Activated CD4-positive, alpha-beta T cell treated with anti-CD3 and anti-CD28 coated beads for 36 hours (primary cell): ENCODE data around the gene ADSS1. TPM values are rescaled to one million over a fixed set of nuclear protein-coding genes. Genes with fewer than 3 reads are reported as not detected.

ENCODE experiments used
- ATAC-seq: fragments of 200-7000 bp; cut with Tn5 transposase; one replicate; pipeline ENCODE4 v1.10.0; 2021; ENCODE audit warnings: mild to moderate bottlenecking, moderate library complexity
- CTCF ChIA-PET: fragments of 350-600 bp; sonication (Branson Sonifier 250); formaldehyde crosslinking; loops from one replicate; lab custom pipeline; 2021; ENCODE audit warnings: antibody characterized with exemption; lab: Charles Lee
- POLR2A ChIA-PET: fragments of 350-600 bp; sonication (Branson Sonifier 250); formaldehyde crosslinking; loops from one replicate; lab custom pipeline; 2021; ENCODE audit warnings: antibody characterized with exemption, inconsistent platforms; lab: Charles Lee
- DNase-seq: peaks from one replicate; pipeline ENCODE4 v3.0.0-alpha.2; 2020
- H3K27ac Mint-ChIP-seq: one replicate; pipeline ENCODE4 v1.8.0; 2021; ENCODE audit warnings: mixed read lengths
- H3K27me3 Mint-ChIP-seq: one replicate; pipeline ENCODE4 v1.8.0; 2021; ENCODE audit warnings: mixed read lengths
- H3K36me3 Mint-ChIP-seq: one replicate; pipeline ENCODE4 v1.8.0; 2021; ENCODE audit warnings: low read depth, mixed read lengths
- H3K4me1 Mint-ChIP-seq: one replicate; pipeline ENCODE4 v1.8.0; 2021; ENCODE audit warnings: mixed read lengths
- H3K4me3 Mint-ChIP-seq: one replicate; pipeline ENCODE4 v1.8.0; 2021; ENCODE audit warnings: mild to moderate bottlenecking, moderate library complexity, mixed read lengths
- H3K9me3 Mint-ChIP-seq: one replicate; pipeline ENCODE4 v1.8.0; 2021; ENCODE audit warnings: low read depth, mixed read lengths
- intact Hi-C, 2 experiments: fragments of 100-400 bp; cut with DNase I in 1 of 2; cut with micrococcal nuclease in 1 of 2; formaldehyde crosslinking; loops; one replicate each; pipeline versions ENCODE4 v1.14.2 to v1.15.1; 2022 to 2024; cut with DNase I, micrococcal nuclease
- total RNA-seq, 2 experiments: library from RNA; stranded (reverse); gene quantifications; one replicate each; pipeline ENCODE4 v1.2.3, GENCODE V29; 2021

Gene ADSS1
- total RNA-seq, 2 experiments from 2014 or later = 2.2 to 3.2 TPM

DNA sequence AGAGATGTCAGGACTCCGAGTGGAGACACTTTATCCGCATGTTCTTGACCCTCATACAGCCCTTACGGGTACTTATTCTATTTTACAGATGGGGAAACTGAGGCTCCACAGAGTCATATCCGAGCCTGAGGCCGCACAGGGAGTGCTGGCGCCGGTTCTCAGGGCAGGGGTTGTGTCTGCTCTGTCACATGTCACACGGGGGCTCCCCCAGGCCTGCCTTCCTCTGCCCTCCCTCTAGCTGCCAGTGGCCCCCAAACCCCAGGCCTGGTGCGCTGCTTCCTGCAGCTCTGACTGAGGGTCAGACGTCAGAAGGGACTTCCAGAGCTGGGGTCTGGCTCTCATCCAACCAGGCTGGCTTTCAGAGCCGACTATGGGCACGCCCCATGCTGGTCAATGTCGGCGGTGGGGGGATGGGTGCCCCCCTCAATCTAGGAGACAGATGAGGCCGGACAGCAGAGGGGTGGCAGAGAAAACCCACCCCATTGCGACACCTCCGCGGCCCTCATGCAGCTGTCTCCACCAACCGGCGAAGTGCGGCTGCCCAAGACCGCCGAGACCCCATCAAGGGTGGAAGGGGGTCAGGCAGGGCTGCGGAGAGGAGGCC lies 35.4 kb upstream of the ADSS1 start:
- peak overlapping the region; percentile 51 for H3K4me3 Mint-ChIP-seq
- DNase-seq (peak; percentile 41), ATAC-seq (no peak)
- H3K27ac Mint-ChIP-seq = no peak overlapping the region
- peaks cover 32% of the 10 kb centered on the region for H3K4me1 Mint-ChIP-seq
- POLR2A ChIA-PET = interaction anchor here (1.8 kb wide), 1 partner anchor 11 kb away, joined by 8 read pairs; no protein-coding TSS in a partner anchor
- no peaks in the 10 kb centered on the region for H3K27me3 Mint-ChIP-seq
- intact Hi-C loops = loop anchor here in 1 of 2 experiments (1.0 kb wide), 6 partner anchors 11 to 333 kb away; partner anchors contain the start of genes ADSS1 and CDCA4
- CTCF ChIA-PET = interaction anchor here (0.7 kb wide), 1 partner anchor 11 kb away, joined by 3 read pairs; no protein-coding TSS in a partner anchor
- peaks cover 2% of the 10 kb centered on the region for H3K36me3 Mint-ChIP-seq
- no peaks in the 10 kb centered on the region for H3K9me3 Mint-ChIP-seq

DNA sequence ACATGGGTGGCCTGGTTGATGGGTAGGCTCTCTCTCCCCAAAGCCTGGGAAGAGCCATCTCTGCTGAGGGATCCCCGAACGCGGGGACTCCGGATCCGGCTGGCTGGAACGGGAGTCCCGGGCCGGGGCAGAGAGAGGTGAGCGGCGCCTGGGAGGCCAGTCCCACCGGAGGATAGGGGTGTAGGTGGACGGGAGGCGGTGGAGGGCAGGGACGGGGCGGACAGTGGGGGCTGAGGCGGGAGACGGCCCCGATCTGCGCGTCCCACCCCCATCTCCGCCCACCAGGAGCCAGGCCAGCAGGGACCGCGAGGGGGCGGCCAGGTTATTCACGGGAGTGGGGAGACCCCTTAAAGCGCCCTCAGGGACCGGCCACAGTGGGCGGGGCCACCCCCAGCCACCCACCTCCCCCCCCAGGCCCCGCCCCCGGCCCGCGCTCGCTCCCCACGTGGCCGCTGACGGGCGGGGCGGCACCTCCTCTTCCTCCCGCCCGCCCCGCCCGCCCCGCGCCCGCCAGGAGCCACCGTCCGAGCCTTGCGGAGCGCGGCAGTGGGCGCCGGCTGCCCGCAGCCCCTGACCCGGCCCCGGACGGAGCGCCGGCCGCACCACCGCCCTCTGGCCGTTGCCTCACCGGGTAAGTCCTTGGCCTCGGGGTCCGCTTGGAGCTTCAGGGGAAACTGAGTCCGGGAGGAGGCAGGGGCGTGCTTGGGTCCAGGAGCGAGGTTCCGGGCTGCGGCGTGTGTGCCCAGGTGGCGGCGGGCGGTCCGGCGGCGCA lies 34.7 kb upstream of the ADSS1 start, which contains the start of gene INF2:
Gene INF2 (plus strand): TSS at position 510 of the 772 bp plus-strand sequence. CDS start 11,748 bp downstream, outside the sequence.
- POLR2A ChIA-PET = interaction anchor here (1.8 kb wide), 1 partner anchor 11 kb away, joined by 8 read pairs; no protein-coding TSS in a partner anchor
- Mint-ChIP-seq H3K4me3 (peak within 1 kb of the TSS; percentile 72), H3K4me1 (peaks cover 34% of the 10 kb centered on the region), H3K9me3 (no peaks in the 10 kb centered on the region), H3K27me3 (no peaks in the 10 kb centered on the region), H3K27ac (peak within 1 kb of the TSS; percentile 60), H3K36me3 (peaks cover 2% of the 10 kb centered on the region)
- DNase-seq (peak; percentile 73), ATAC-seq (peak; percentile 69)
- intact Hi-C loops = loop anchor here in 1 of 2 experiments (1.0 kb wide), 6 partner anchors 12 to 332 kb away; partner anchors contain the start of genes ADSS1 and CDCA4
- CTCF ChIA-PET = interaction anchor here (0.7 kb wide), 1 partner anchor 12 kb away, joined by 3 read pairs; no protein-coding TSS in a partner anchor

DNA sequence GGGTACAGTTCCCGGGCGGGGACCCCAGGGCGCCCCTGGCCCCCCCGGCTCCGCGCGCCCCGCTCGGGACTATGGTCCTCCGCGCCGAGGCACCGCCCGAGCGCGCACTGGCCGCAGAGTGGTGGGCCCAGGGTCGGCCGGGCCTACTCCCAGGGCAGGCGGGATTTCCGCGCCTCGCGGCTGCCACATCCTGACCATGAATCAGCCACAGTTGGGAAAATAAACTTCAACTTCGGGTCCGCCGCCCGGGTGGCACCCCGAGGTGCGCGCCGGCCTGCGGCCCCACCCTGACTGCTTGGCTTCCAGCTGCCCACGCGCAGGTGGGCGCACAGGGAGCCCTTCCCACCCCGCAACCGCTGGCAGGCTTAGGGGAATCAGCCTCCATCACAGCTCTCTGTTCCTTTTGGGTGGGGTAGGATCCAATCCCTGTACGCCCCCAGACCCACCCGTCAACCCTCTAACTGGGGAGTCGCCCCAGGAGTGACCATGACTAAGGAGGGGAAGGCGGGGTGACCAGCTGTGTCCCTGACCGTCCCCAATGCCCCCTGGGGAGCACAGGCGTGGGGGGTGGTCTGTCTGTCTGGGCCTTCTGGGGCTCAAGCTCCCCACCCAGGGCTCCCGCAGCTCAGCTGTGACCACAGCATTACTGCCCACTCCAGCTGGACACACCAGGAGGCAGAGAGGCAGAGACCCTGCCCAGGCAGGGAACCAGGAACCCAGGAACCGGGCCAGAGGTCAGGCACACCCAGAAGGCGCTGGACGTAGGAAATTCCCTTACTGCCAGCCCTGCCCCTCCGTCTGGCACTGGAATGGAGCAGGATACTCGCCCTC lies 33.9 kb upstream of the ADSS1 start:
- H3K27ac Mint-ChIP-seq = peak overlapping the region; percentile 60
- H3K36me3 Mint-ChIP-seq = peaks cover 2% of the 10 kb centered on the region
- ChIA-PET CTCF (interaction anchor here (1.0 to 1.4 kb wide), 2 partner anchors 19 to 63 kb away, joined by 3 to 6 read pairs; partner anchors contain the start of gene SIVA1), POLR2A (interaction anchor here (0.9 kb wide), 1 partner anchor 12 kb away, joined by 3 read pairs; no protein-coding TSS in a partner anchor)
- peak; percentile 46 for DNase-seq
- peak; percentile 20 for ATAC-seq
- intact Hi-C loops = loop anchor here in 1 of 2 experiments (1.0 kb wide), 6 partner anchors 13 to 331 kb away; partner anchors contain the start of genes ADSS1 and CDCA4
- no peaks in the 10 kb centered on the region for H3K9me3 Mint-ChIP-seq
- no peaks in the 10 kb centered on the region for H3K27me3 Mint-ChIP-seq
- peak overlapping the region; percentile 72 for H3K4me3 Mint-ChIP-seq
- peaks cover 40% of the 10 kb centered on the region for H3K4me1 Mint-ChIP-seq

DNA sequence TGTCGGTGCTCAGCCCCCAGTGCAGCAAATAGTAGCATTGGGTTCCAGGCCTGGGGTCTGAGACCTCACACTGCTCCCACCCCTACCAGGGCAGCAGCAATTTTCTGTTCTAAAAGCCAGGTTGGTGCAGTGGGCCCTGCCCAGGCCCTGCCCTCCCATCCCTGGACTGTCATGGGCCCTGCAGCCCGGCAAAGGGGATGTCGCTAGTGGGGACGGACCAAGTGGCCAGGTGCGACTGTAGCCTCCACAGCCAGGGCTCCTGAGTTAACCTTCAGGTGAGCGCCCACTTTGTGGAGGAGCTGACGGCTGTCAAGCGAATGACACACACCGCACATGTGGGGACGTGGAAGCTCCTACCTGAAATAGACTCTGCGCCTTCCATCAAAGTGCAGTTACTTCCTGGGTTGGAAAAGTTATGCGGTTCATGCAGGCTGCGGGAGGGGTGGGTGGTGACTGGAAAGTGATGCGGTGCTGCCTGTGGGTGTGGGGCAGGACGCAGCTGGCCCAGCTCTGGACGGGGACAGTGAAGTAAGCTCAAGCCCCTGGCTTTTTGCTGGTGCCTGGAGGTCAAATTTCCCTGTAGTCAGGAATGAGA lies 33.1 kb upstream of the ADSS1 start:
- Mint-ChIP-seq H3K4me3 (peak overlapping the region; percentile 72), H3K4me1 (peaks cover 46% of the 10 kb centered on the region), H3K36me3 (peaks cover 4% of the 10 kb centered on the region), H3K27ac (peak overlapping the region; percentile 60), H3K9me3 (no peaks in the 10 kb centered on the region), H3K27me3 (no peaks in the 10 kb centered on the region)
- POLR2A ChIA-PET = interaction anchor here (0.9 kb wide), 1 partner anchor 13 kb away, joined by 3 read pairs; no protein-coding TSS in a partner anchor
- ATAC-seq = no peak
- peak; percentile 33 for DNase-seq
- intact Hi-C loops = no loop called here
- CTCF ChIA-PET = interaction anchor here (0.6 to 1.4 kb wide), 4 partner anchors 16 to 62 kb away, joined by 3 to 6 read pairs (median 4); partner anchors contain the start of gene SIVA1

DNA sequence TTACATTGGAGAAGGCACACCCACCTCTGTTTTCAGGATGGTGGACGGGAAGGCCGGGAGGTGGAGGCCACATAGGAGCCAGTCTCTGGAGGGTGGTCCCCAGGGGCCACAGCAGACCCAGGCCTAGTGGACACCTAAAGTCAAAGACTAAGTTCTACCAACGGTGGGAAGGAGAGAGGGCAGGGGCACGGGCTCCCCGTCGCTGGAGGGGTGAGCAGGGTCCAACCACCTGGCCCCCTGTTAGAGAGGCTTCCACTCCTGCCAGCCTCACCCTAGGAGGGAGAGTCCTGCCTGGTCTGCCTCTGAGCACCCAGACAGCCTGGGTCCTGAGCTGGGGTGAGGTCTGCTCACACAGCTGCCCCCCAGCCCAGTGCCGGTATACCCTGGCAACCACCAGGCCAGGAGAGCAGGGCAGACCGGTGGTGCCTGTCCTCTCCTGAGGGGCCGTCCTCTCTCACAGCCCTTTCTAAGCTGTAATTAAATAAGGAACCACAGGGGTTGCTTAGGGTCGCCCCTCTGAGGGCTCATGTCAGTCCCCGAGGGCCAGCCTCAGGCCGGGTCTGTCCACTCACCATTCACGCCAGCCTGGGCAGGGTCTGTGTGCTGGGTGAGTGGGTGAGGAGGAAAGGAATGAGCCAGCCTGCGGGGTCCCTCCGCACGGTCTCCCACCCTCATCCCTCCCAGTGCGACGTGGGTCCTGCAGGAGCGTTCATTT lies 32.3 kb upstream of the ADSS1 start:
- Mint-ChIP-seq H3K27me3 (no peaks in the 10 kb centered on the region), H3K9me3 (no peaks in the 10 kb centered on the region), H3K27ac (peak overlapping the region; percentile 60), H3K4me1 (peaks cover 47% of the 10 kb centered on the region), H3K36me3 (peaks cover 6% of the 10 kb centered on the region), H3K4me3 (peak overlapping the region; percentile 72)
- ATAC-seq = no peak
- no peak for DNase-seq
- CTCF ChIA-PET = interaction anchor here (0.6 to 1.4 kb wide), 4 partner anchors 15 to 110 kb away, joined by 3 to 6 read pairs (median 4); no protein-coding TSS in a partner anchor
- POLR2A ChIA-PET = interaction anchor here (0.9 kb wide), 1 partner anchor 14 kb away, joined by 3 read pairs; no protein-coding TSS in a partner anchor
- intact Hi-C loops = no loop called here

DNA sequence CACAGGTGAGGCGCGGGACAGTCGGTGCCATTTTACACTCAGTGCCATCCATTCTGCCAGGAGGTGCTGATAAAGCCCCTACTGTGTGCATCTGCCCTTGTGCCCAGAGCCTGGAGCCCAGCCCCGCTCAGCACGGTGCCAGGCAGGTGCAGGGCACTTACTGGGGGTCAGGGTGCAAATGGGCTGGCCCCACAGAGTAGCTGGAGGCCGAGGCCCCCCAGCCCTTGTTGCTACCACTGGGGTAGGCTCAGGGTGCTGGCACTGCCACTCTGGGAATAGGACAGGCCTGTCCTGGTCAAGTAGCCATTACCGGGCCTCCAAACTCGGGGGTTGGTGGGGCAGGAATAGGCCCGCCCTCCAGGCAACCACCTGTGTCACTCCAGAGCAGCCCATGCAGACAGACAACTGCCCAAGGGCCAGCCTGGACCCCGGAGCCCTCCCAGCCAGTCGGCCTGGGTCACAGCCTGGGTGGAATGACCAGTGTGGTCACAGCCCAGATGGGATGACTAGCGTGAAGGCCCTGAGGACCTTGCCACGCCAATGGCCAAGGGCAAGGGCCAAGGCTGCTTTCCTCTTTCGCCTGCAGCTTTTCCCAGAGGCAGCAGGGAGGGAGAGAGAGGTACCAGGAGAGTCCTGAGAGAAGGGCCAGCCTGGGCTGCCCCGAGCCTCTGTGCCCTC lies 31.6 kb upstream of the ADSS1 start:
- peaks cover 6% of the 10 kb centered on the region for H3K36me3 Mint-ChIP-seq
- H3K27me3 Mint-ChIP-seq = no peaks in the 10 kb centered on the region
- ATAC-seq = no peak
- ChIA-PET CTCF (interaction anchor here (0.6 kb wide), 1 partner anchor 109 kb away, joined by 3 read pairs; no protein-coding TSS in a partner anchor), POLR2A (no interaction called here)
- peaks cover 40% of the 10 kb centered on the region for H3K4me1 Mint-ChIP-seq
- intact Hi-C loops = no loop called here
- H3K4me3 Mint-ChIP-seq = no peak overlapping the region
- no peaks in the 10 kb centered on the region for H3K9me3 Mint-ChIP-seq
- DNase-seq = no peak
- no peak overlapping the region for H3K27ac Mint-ChIP-seq

DNA sequence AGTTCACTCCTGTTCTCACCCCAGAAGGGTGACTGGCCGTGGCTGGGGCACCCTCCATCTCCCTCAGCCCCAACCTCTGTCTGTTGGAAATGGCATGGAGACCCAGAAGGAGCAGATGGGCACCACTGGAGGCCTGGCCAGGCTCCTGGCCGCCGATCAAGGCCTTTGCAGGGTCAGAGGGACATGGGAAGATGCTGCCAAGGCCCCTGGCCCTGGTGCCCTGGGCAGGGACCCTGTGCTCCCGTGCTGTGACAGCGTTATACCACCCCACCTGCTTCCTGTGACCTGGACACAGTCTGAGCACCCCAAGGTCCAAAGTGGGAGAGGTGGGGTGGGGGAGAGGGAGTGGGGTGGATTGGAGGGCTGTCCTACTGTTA lies 31.1 kb upstream of the ADSS1 start:
- no peak for ATAC-seq
- no peaks in the 10 kb centered on the region for H3K9me3 Mint-ChIP-seq

DNA sequence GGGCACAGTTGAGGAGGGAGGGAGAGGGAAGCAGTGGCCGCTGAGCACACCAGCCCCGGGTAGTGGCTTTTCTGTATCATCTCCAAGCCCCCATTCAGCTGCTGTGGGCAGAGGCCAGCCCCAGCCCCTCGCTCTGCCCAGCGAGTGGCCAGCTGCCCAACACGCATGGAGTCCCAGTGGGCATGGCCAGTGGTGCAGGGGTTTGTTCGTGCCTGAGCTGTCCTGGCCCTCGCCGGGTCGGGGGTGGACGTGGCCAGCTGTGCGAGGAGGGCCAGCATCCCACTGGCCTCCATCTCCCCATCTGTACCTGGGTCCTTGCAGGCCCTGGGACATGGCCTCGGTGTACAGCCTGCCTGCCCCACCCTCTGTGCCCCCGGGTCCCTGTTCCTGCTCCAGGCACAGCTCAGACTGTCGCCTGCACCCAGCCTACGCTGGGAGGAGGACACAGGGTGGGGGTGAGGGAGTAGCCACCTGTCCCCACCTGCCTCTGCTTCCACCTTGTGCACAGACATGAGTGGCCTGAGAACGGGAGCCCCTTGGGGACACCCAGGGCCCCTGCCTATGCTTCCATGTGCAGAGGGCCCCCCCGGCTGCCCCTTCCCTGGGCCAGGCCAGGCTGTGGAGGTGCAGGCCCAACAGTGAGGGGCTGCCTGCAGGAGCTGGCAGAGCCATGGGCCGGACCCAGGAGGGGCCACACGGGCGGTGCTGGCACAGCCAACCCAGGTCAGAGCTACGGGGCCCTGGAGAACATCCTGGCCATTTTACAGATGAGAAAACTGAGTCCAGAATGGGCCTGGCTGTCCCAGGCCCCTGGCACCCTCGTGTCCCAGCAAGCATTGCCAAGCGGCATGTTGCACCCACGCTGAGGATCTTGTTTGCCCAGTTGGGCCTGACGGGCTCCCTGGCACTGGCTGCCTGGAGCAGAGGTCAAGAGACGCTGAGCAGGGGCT lies 30.3 kb upstream of the ADSS1 start:
- DNase-seq (no peak), ATAC-seq (no peak)
- CTCF ChIA-PET = no interaction called here
- intact Hi-C loops = no loop called here
- POLR2A ChIA-PET = no interaction called here
- Mint-ChIP-seq H3K9me3 (no peaks in the 10 kb centered on the region), H3K27me3 (no peaks in the 10 kb centered on the region), H3K36me3 (peaks cover 6% of the 10 kb centered on the region), H3K27ac (peak overlapping the region; percentile 81), H3K4me1 (peaks cover 35% of the 10 kb centered on the region), H3K4me3 (peak overlapping the region; percentile 41)

More for the DNA sequence above, 31.1 kb upstream of the ADSS1 start:
- H3K4me3 Mint-ChIP-seq = no peak overlapping the region
- no peak for DNase-seq
- POLR2A ChIA-PET = no interaction called here
- peaks cover 6% of the 10 kb centered on the region for H3K36me3 Mint-ChIP-seq
- no peaks in the 10 kb centered on the region for H3K27me3 Mint-ChIP-seq
- CTCF ChIA-PET = no interaction called here
- intact Hi-C loops = no loop called here
- peaks cover 35% of the 10 kb centered on the region for H3K4me1 Mint-ChIP-seq
- no peak overlapping the region for H3K27ac Mint-ChIP-seq

DNA sequence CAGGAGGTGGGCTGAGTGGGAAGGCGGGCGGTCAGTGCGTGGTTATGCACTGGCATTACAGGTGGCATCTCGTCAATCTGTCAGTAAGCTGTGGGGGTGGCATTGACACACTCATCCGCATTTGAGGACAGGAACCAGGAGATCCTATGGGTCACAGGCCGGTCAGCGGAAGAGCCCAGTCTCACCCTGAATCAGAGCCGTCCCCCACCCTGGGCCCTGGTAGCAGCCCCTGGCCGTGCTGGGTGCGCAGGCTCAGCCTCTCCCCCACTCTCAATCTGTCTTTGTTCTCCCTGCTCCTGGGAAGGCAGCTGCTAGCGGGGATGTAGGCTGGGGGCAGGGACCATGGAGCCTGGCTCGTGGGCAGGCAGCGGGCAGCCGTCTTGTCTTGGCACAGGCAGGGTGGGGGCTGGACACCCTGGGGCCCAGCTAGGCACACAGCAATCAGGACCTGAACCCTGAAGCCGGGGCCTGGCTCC lies 29.5 kb upstream of the ADSS1 start:
- intact Hi-C loops = no loop called here
- DNase-seq (no peak), ATAC-seq (no peak)
- CTCF ChIA-PET = interaction anchor here (0.7 to 1.1 kb wide), 2 partner anchors 12 to 75 kb away, joined by 3 read pairs; no protein-coding TSS in a partner anchor
- Mint-ChIP-seq H3K36me3 (peaks cover 6% of the 10 kb centered on the region), H3K27me3 (no peaks in the 10 kb centered on the region), H3K4me3 (peak overlapping the region; percentile 41), H3K4me1 (peaks cover 35% of the 10 kb centered on the region), H3K9me3 (no peaks in the 10 kb centered on the region), H3K27ac (peak overlapping the region; percentile 81)
- POLR2A ChIA-PET = no interaction called here
